ENCODE data around the gene SLC44A1.

Gene SLC44A1

DNA sequence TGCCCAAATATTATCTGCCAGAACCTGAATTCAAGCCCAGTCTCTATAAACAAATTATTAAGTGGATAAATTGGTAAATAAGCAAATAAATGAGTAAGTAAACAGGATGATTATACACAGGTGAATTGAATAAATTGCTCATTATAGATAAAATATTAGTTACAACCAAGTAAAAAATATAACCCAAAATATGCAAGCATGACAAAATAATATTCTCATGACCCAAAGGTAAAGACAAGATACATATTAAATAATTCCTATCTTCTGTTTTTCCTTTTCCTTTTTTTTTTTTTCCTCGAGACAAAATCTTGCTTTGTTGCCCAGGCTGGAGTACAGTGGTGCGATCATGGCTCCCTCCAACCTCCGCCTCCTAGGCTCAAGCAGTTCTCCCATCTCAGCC is 182.2 kb downstream of the SLC44A1 start:
- no peak for TF ChIP-seq ZFX (IDR thresholded peaks at IDR 0.05; ENCODE audit: borderline replicate concordance)
- TF ChIP-seq, protein P1, sequence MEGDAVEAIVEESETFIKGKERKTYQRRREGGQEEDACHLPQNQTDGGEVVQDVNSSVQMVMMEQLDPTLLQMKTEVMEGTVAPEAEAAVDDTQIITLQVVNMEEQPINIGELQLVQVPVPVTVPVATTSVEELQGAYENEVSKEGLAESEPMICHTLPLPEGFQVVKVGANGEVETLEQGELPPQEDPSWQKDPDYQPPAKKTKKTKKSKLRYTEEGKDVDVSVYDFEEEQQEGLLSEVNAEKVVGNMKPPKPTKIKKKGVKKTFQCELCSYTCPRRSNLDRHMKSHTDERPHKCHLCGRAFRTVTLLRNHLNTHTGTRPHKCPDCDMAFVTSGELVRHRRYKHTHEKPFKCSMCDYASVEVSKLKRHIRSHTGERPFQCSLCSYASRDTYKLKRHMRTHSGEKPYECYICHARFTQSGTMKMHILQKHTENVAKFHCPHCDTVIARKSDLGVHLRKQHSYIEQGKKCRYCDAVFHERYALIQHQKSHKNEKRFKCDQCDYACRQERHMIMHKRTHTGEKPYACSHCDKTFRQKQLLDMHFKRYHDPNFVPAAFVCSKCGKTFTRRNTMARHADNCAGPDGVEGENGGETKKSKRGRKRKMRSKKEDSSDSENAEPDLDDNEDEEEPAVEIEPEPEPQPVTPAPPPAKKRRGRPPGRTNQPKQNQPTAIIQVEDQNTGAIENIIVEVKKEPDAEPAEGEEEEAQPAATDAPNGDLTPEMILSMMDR (IDR thresholded peaks at IDR 0.05): no peak

DNA sequence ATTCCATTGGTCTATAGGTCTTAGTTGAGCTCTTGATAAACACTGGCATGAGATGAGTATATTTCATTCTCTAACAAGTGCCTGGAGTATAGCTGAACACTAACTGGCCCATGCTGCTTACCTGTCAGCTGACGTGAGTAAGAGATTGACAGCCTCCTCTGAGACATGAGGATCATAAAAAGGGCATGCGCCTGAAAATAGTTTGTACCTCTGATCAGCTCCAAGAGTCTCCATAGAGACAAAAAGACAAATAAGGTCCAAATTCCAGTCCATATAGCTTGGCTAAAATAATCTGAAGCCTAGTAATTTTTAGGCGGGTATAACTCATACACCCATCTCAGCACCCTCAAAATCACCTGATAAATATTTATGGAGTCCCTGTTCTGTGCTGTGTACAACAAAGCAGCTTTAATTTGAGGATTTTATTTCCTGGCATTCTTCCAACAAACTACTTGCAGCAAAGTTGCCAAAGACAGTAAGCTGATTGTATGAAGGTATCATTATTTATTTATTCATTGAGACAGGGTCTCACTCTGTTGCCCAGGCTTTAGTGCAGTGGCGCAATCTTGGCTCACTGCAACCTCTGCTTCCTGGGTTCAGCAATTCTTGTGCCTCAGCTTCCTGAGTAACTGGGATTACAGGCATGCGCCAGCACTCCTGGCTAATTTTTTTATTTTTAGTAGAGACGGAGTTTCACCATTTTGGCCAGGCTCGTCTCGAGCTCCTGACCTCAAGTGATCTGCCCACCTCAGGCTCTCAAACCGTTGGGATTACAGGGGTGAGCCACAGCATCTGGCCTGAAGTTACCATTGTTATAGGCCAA is 187.2 kb downstream of the SLC44A1 start:
- H3K27ac ChIP-seq: no peak overlapping the region
- TF ChIP-seq ZFX (IDR thresholded peaks at IDR 0.05; ENCODE audit: borderline replicate concordance): no peak
- TF ChIP-seq, protein P1 (IDR thresholded peaks at IDR 0.05): no peak

More for the DNA sequence above, 182.2 kb downstream of the SLC44A1 start:
- H3K27ac ChIP-seq: no peak overlapping the region

DNA sequence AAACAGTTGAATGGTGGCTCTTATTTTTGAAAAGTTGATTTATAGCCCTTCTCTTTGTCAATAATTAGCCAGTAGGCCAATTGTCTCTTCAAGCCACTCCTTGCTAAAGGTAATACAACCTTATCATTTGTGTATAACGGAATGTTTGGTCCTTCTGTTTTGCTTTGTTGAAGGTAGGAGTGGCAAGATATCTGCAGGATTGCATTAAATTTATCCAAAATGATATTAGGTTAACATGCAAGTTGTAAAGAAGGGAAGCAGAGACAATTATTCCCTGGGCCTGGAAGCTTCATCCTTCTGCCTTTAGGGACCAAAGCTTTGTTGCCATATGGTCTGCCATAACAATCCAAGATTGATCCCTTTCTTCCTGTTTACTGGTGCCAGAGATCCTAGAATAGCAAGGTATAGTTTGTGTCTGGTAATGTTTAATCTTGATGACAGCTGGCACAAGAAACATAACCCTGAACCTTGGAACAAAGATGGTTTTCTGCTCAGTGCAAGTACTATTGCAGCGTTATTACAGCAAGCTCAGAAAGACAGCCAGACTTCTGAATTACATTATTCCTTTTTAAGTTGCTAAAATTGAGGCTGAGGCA is 187.9 kb downstream of the SLC44A1 start:
- TF ChIP-seq, protein P1 (IDR thresholded peaks at IDR 0.05): no peak
- no peak for TF ChIP-seq ZFX (IDR thresholded peaks at IDR 0.05; ENCODE audit: borderline replicate concordance)

DNA sequence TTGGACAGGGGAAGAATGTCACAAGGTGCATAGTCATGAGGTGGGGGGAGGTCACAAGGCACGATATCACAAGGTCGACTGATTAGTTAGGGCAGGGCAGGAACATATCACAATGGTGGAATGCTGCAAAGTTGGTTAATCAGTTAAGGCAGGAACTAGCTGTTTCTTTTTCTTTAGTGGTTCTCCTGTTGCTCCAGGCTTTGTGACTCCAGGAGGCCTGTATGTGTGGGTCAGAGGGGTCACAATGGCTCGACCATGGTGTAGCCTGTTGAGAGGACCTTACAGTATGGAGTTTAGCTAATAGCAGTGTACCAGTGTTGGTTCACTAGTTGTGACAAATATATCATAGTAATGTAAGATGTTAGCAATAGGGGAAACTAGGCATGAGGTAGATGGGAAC is 191.0 kb downstream of the SLC44A1 start:
- TF ChIP-seq, protein P1 (IDR thresholded peaks at IDR 0.05): no peak
- no peak for TF ChIP-seq ZFX (IDR thresholded peaks at IDR 0.05; ENCODE audit: borderline replicate concordance)
- H3K27ac ChIP-seq: no peak overlapping the region

More for the DNA sequence above, 187.9 kb downstream of the SLC44A1 start:
- no peak overlapping the region for H3K27ac ChIP-seq

DNA sequence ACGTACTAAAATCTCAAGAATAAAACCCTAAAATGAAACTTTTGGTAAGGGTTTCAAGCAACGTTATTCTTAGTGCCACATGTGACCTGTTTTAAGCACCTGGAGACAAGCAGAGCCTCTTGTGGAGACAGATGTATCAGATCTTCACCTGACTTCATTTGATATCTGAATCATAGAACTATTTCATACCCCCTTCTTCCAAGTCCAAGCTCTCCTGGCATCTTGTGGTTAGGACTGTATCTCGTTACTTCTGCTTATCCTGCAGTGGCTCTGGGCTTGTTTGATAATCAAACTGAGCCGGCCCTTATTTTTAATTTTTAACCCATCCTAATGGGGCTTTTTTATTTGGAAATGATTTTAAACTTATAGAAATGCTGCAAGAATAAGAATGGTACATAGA is 192.3 kb downstream of the SLC44A1 start:
- TF ChIP-seq, protein P1 (IDR thresholded peaks at IDR 0.05): no peak
- TF ChIP-seq ZFX (IDR thresholded peaks at IDR 0.05; ENCODE audit: borderline replicate concordance): no peak
- H3K27ac ChIP-seq: no peak overlapping the region

DNA sequence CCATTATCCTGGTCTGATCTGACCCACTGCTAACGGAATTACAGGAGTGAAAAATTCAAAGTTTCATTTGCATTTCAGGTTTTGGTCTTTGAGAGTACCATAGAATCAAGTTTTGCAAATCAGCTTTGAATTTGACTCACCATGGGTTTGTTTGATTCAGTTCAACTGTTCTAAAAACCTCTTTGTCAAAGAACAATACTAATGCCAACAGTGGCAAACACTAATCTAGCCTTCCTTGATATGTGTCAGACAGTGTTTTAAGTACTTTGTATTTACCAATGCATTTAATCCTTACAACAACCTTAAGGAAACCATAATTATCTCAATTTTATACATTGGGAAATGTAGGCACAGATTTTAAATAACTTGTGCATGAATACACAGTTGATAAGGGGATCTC is 193.3 kb downstream of the SLC44A1 start:
- H3K27ac ChIP-seq: no peak overlapping the region
- TF ChIP-seq, protein P1 (IDR thresholded peaks at IDR 0.05): no peak
- no peak for TF ChIP-seq ZFX (IDR thresholded peaks at IDR 0.05; ENCODE audit: borderline replicate concordance)
